Right kidney (tissue), 9 donors: ENCODE measurements around the gene SGTB.

ENCODE experiments used
- DNase-seq: peaks from one replicate; pipeline ENCODE4 v3.0.0-alpha.2; 2016
- long read RNA-seq, 8 donors: transcript quantifications; one replicate each; lab custom pipeline, GENCODE V29; 2026

SGTB gene, protein sequence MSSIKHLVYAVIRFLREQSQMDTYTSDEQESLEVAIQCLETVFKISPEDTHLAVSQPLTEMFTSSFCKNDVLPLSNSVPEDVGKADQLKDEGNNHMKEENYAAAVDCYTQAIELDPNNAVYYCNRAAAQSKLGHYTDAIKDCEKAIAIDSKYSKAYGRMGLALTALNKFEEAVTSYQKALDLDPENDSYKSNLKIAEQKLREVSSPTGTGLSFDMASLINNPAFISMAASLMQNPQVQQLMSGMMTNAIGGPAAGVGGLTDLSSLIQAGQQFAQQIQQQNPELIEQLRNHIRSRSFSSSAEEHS
- long read RNA-seq, donor 1: 0 reads
- long read RNA-seq, donor 2, partial matches to known transcripts: 9 of 9 reads
- long read RNA-seq, donor 2, other reads (novel, unspliced or antisense): 0 of 9 reads
- long read RNA-seq, donor 3: 0 reads
- long read RNA-seq, donor 4, full-length matches to known transcripts: 1 of 1 reads
- long read RNA-seq, donor 4, partial matches to known transcripts: 0 of 1 reads
- long read RNA-seq, donor 4, other reads (novel, unspliced or antisense): 0 of 1 reads
- long read RNA-seq, donor 5: 0 reads
- long read RNA-seq, donor 6, partial matches to known transcripts: 10 of 10 reads
- long read RNA-seq, donor 6, other reads (novel, unspliced or antisense): 0 of 10 reads
- long read RNA-seq, donor 7, full-length matches to known transcripts: 3 of 3 reads
- long read RNA-seq, donor 7, partial matches to known transcripts: 0 of 3 reads
- long read RNA-seq, donor 7, other reads (novel, unspliced or antisense): 0 of 3 reads
- long read RNA-seq, donor 8, full-length matches to known transcripts: 1 of 1 reads
- long read RNA-seq, donor 8, partial matches to known transcripts: 0 of 1 reads
- long read RNA-seq, donor 8, other reads (novel, unspliced or antisense): 0 of 1 reads

DNA sequence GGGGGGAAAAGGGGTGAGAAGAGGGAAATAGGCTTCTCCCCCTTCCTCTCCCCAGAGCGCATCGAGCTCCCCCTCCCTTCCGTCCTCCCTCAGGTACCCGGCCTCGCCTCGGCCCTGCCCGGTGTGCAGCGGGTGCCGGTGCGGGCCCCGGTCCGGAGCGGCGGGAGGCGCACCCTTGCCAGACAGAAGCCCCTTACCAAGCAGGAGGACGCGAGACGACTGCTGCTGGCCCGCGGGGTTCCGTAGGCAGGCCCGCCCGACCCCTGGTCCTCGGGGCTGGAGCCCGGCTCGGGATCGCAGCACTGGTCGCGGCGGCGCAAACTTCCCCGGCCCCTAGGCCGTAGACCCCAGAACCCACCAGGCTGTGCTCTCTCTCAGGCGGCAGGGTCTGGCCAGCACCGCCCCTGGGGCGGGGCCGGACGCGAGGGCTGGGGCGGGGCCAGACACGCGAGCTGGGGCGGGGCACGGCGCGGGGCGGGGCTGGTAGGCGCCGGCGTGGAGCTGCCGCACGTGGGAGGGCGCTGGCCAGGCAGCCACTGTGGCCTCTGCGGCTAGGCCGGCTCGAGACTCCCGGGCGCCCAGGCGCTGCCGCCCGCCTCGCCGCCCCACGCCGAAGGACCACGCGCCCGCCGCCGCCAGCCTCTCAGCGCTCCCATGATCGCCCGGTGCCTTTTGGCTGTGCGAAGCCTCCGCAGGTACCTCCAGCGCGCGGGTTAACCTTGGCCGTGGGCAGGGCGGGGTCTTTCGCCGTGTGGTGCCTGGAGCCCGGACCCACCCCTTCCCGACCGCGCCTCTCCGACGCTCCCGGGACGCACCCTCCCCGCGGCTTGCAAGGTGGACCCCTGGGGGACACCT, at the start of gene SGTB, which contains the start of gene NLN:
SGTB (minus strand) TSS at position 390 of the 855 bp plus-strand sequence. CDS start 1,302 bp downstream, outside the sequence.
NLN (plus strand) TSS at position 486 of the 855 bp plus-strand sequence; CDS start at position 655, 169 bp downstream.
- peak; percentile 95 for DNase-seq

DNA sequence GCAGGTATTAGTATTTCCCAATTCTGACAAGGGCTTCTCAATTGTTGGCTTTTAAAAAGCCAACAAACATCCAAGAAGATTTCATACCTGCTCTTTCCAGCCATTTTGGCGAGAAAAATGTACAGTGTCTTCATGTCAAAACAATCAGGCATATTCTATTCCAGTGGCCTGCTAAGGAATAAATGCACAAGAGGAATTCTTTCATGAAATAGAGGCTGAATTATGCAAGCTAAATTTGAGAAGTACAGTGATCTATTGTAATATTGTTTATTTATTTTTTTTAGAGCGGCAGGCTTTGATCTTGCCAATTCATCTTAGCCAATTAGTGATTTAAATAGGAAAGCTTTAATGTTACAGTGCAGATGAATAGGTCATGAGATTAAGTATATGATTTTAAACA, 49.4 kb upstream of the SGTB start:
- no peak for DNase-seq

DNA sequence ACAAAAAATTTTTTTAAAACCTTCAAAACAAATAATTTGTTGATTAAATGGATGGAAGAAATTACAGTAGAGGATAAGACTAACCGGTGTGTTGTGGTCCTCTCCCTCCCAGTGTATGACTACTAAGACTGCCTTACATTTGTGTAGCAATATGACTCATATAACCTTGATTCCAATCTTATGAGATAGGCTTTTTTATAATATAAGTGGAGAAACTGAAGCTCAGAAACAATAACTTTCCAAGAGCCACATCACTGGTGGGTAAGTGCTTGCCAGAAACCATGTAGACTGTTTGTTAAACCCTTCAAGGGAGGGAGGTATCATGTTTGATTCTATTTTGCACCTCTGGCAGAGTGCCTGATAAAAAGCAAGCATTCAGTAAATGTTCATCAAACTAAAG, 47.6 kb upstream of the SGTB start:
- no peak for DNase-seq

DNA sequence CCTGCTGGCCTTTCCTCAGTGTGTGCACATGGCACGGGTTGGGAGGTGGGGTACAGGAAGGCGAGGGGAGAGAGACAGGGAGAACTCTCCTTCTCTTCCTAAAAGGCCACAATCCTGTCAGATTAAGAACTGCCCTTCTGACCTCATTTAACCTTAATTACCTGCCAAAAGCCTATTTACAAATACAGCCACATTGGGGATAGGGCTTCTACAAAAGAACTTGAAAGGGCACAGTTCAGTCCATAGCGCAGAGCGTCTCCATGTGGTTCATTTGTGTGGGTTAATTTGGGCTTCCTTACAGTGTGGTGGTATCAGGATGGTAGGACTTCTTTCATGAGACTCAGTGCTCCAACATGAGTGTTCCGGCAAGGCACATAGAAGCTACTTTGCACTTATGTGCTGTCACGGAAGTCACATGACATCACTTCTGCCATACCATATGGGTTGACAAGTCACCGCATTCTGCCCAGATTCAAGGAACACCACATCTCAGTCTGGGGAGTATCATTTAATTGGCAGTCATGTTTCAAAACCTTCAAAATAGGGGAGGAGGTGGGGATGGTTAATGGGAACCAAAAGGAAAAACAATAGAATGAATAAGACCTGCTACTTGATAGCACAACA, 46.9 kb upstream of the SGTB start:
- DNase-seq: no peak

DNA sequence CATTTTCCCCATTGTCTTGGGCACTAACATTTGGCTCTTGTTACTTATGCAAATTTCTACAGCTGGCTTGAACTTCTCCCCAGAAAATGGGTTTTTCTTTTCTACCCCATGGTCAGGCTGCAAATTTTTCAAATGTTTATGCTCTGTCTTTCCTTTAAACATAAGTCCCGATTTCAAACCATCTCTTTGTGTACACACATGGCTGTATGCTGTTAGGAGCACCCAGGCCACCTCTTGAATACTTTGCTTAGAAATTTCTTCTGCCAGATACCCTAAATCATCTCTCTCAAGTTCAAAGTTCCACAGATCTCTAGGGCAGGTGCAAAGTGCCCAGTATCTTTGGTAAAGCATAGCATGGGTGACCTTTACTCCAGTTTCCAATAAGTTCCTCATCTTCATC, 45.7 kb upstream of the SGTB start:
- no peak for DNase-seq

DNA sequence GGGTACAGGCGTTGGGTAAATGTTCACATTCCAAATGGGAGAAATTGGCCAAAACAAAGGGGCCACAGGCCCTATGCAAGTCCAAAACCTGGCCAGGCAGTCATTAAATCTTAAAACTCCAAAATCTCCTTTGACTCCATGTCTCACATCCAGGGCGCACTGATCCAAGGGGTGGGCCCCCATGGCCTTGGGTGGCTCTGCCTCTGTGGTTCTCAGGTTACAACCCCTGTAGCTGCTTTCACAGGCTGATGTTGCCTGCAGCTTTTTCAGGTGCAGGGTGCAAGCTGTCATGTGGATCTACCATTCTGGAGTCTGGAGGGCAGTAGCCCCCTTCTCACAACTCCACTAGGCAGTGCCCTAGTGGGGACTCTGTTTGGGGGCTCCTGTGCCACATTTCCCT, 44.9 kb upstream of the SGTB start:
- no peak for DNase-seq

DNA sequence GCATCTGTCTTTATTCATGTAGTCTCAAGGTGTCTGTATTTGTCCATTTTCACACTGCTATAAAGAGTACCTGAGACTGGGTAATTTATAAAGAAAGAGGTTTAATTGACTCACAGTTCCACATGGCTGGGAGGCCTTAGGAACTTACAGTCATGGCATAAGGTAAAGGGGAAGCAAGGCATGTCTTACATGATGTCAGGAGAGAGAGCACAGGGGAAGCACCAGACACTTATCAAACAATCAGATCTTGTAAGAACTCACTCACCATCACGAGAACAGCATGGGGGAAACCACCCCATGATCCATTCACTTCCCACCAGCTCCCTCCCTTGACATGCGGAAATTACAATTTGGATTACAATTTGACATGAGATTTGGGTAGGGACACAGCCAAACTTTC, 44.3 kb upstream of the SGTB start:
- no peak for DNase-seq

DNA sequence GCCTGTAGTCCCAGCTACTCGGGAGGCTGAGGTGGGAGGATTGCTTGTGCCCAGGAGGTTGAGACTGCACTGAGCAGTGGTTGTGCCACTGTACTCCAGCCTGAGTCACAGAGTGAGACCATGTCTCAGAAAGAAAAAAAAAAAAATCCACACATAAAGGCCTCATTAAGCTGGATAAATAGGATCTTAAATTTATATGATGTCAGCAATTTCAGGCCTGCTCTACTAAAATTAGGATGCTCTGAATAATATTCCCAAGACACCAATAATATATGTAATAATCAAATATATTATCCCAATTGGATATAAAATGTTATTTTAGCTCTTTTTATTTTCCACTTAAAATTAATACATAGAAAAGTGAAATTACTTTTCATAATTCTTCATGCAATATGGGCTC, 43.7 kb upstream of the SGTB start:
- DNase-seq: no peak

DNA sequence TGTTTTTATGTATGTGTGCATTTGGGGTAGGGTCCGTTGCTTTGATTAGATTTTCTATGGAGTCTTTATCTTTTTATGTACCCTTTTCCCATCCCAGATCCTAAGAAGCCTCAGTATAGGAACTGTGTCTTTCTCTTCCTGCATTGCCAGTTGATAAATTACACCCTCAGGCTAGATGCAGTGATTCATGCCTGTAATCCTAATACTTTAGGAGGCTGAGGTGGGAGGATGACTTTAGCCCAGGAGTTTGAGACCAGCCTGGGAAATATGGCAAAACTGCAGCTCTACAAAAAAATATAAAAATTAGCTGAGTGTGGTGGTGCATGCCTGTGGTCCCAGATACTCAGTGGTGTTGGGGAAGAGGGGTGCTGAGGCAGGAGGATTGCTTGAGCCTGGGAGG, 40.3 kb upstream of the SGTB start:
- no peak for DNase-seq

DNA sequence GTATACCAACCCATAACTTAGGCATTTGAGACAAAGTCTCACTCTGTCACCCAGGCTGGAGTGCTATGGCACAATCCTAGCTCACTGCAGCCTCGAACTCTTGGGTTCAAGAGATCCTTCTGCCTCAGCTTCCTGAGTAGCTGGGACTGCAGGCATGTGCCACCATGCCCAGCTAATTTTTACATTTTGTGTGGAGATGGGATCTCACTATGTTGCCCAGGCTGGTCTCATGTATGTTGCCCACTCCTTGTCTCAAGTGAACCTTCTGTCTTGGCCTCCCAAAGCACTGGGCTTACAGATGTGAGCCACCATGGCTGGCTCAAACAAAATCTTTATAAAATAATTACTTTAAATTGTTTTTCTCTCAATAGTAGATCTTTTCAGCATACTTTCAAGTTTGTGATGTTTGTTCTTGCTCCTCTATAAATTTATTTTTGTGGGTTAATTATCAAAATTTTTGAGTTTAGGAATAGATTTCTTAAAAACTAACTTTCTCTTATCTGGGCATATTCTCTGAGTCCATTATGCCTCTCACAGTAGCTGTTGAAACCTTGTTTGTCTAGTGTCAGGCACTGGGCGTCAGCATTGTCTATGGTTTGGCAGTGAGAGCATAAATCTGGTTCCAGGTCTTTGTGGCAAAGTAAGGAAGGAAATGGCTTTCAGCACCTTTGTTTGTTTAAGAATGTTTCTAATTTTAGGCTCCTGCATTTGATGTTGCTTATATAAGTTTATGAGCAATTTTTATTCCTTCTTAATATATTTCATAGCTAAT, 38.8 kb upstream of the SGTB start:
- DNase-seq: no peak

DNA sequence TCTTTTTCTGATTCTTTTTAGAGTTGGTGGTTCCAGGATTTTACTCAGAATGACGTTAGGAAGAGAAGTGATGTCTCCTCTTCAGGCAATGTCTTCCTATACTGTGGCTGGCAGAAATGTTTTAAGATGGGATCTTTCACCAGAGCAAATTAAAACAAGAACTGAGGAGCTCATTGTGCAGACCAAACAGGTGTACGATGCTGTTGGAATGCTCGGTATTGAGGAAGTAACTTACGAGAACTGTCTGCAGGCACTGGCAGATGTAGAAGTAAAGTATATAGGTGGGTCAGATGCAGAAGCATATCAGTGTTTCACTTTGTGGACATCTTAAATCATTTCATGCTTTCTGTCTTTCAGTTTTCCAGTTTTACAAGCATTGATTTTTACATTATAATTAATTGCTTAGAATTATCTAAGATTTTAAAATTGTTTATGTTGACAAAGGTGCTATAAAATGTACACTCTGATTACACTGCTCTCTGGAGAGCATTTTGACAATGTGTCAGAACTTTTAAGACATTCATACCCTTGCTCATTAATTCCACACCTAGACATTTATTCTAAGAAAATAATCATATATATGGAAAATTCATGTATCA, 36.7 kb upstream of the SGTB start:
- DNase-seq: no peak

DNA sequence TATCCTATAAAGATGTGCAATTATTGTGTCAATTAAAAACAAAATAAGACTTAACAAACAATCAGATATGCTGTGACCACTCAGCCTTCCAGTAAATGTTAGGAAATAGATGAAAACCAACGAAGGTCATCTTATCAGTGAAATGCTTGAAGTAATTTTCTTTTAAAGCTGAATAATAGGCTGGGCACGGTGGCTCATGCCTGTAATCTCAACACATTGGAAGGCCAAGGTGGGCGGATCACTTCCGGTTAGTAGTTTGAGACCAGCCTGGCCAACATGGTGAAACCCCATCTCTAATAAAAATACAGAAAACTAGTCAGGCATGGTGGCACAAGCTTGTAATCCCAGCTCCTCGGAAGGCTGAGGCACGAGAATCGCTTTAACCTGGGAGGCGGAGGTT, 31.3 kb upstream of the SGTB start:
- DNase-seq: no peak

DNA sequence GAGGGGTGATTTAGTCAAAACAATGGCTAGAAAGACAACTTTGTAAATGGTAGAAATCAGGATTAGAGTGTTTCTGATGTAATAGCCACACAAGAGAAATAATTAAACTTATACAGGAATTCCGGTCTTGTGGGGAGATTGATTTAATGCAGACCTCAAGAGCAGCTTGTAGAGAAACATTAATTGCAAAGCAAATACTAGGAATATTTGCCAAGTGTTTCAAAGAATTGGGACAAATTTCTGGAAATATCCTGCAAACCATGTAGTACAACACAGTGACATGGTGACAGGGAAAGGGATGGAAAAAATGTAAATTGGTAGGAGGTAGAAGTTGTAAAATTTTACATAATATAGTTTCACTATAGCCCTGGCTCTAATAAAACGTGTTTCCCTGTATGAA, 29.0 kb upstream of the SGTB start:
- DNase-seq: no peak

DNA sequence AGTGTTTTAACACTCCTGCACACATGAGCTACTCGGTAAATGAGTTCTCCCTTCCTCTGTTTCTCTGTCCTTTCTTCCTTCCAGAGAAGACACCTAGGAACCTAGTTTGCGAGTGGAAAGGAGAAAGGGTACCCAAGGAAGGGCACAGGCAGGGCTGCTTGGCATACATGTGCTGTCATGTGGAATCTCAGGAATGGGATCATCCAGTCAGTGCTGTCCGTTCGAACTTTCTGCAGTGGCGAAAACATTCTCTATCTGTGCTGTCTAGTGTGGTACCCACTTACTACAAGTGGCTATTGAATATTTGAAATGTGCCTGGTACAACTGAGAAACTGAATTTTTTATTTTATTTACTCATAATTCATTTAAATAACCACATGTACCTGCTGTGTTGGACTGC, 28.0 kb upstream of the SGTB start:
- DNase-seq: no peak

DNA sequence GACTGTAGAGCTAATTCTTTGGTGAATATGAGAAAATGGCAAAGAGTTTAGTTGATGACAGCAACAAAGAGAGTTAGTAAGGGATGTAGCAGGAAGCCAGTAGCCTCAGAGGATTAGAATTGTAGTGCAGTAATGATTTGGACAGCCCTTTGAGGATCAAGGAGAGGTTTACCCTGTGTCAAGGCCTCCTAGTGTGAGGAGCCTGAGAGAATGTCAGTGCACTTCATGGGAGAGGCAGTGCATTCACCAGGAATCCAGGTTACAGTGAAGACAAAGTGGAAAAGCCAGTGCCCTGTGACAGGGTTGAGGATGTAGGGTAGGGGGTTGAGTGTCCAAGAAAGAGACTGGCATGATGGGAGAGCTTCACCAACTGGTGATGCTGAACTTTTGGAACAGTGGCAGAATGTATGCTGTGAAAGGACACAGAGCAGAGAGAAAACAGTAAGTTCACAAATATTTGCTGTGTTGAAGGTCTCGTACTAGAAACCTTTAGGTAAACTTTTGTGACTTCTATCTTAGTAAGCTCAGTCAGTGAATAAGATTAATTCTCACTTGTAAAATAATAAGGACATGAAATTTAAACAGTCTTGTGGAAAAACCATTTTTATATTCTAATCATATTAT, 27.4 kb upstream of the SGTB start:
- no peak for DNase-seq

DNA sequence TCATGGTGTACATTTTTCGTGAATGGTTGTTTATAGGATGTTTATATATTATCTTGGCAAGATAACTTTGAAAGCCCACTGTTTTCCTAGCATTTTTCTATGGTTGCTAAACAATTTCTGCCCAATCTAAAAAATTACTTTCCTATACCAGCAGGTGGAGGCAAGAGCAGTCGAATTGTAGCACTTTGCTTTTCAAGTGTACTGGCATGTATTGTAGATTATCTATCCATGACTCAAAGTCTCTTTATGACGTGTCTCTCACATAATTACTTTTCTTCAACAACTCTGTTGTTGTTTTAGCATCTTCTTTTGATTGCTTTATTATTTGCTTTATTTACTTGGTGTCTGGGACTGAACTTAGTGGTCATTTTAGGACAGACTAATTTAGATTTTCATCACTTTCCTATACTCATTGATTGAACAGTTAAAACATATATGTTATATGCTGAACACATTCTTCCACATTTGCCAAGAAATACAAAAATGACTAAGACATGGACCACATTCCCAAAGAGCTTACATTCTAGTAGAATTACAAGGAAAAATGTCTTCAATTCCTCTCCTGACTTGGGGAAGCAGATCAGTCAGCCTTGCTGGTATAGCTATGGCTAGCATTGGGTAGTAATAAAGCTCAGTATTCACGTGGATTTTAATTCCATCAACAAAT, 20.8 kb upstream of the SGTB start:
- DNase-seq: no peak

DNA sequence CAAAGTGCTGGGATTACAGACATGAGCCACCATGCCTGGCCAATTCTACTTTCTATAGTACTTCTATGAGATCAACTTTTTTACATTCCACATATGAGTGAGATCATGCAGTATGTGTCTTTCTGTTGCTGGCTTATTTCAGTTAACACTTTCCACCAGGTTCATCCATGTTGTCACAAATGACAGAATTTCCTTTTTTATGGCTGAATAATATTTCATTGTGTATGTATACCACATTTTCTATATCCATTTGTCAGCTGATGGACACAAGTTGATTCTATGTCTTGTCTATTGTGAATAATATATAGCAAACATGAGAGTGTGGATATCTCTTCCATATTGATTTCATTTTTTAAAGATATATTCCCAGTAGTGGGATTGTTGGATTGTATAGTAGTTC, 17.3 kb upstream of the SGTB start:
- no peak for DNase-seq

DNA sequence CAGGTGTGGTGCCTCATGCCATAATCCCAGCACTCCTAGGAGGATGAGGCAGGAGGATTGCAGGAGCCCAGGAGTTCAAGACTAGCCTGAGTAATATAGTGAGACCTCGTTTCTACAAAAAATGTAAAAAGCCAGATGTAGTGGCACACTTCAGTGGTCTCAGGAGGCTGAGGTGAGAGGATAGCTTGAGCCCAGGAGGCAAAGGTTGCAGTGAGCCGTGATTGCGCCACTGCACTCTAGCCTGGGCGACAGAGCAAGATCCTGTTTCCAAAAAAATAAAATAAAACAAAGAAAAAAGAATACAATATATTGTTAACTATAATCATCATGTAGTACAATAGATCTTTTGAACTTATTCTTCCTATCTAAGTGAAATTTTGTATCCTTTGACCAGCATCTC, 16.4 kb upstream of the SGTB start:
- no peak for DNase-seq

DNA sequence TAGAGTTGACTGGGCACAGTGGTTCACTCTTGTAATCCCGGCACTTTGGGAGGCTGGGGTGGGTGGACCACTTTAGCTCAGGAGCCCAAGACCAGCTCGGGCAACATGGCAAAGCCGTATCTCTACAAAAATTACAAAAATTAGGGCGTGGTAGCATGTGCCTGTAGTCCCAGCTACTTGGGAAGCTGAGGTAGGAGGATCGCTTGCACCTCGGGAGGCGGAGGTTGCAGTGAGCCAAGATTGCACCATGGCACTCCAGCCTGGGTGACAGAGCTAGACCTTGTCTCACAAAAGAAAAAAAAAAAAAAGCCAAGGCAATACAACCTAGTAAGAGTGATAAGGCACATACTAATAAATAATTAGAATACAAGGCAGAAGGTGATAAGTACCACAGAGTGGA, 15.9 kb upstream of the SGTB start:
- DNase-seq: no peak

DNA sequence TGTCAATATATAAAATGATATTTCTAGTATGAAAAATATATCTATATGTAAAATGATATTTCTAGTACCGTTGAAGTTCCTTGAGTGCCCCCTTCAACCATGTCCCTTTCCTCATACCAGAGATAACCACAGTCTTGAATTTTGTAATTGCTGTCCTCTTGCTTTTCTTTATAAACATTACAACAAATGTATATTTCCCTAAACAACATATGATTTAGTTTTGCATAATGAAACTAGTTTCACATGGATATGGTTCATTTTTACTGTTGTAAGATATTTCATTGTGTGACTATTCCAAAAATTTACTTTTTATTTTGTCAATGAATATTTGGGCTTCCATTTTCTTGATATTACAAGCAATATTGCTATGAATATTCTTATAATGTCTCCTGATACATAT, 14.1 kb upstream of the SGTB start:
- no peak for DNase-seq
